Measurements from ENCODE around the gene ADORA2B.

ADORA2B gene

GRCh38 chr17:15941781-15942180 is 3.1 kb upstream of the ADORA2B start:
- Histone ChIP-seq H3K4me2 (ENCODE audit: low read length) (no peak overlapping the region), H3K27me3 (ENCODE audit: control insufficient read depth, insufficient read depth, low read length) (no peaks in the 10 kb centered on the region), H3K79me2 (no peaks in the 10 kb centered on the region), H3K4me3 (ENCODE audit: low read depth, low read length) (no peak overlapping the region), H2AFZ (no peak overlapping the region), H3K9ac (no peak overlapping the region), H3K9me3 (ENCODE audit: control insufficient read depth, low read length) (no peaks in the 10 kb centered on the region), H3K36me3 (ENCODE audit: control insufficient read depth, insufficient read depth, low read length) (no peaks in the 10 kb centered on the region), H3K27ac (no peak overlapping the region), H3K4me1 (no peaks in the 10 kb centered on the region)
- TF ChIP-seq CTCF (IDR thresholded peaks at IDR 0.05): no peak

GRCh38 chr17:15942207-15942833 is 2.6 kb upstream of the ADORA2B start:
- no peaks in the 10 kb centered on the region for H3K79me2 ChIP-seq
- no peaks in the 10 kb centered on the region for H3K4me1 ChIP-seq
- H2AFZ ChIP-seq: no peak overlapping the region
- no peaks in the 10 kb centered on the region for H3K9me3 ChIP-seq (ENCODE audit: control insufficient read depth, low read length)
- no peak overlapping the region for H3K9ac ChIP-seq
- no peaks in the 10 kb centered on the region for H3K27me3 ChIP-seq (ENCODE audit: control insufficient read depth, insufficient read depth, low read length)
- TF ChIP-seq CTCF (IDR thresholded peaks at IDR 0.05): no peak
- H3K4me3 ChIP-seq (ENCODE audit: low read depth, low read length): no peak overlapping the region
- no peak overlapping the region for H3K4me2 ChIP-seq (ENCODE audit: low read length)
- no peak overlapping the region for H3K27ac ChIP-seq
- no peaks in the 10 kb centered on the region for H3K36me3 ChIP-seq (ENCODE audit: control insufficient read depth, insufficient read depth, low read length)

- no peak for TF ChIP-seq CTCF (IDR thresholded peaks at IDR 0.05)
- Histone ChIP-seq H3K27me3 (ENCODE audit: control insufficient read depth, insufficient read depth, low read length) (no peaks in the 10 kb centered on the region), H3K4me2 (ENCODE audit: low read length) (peak overlapping the region; percentile 91), H3K9ac (no peak overlapping the region), H3K4me3 (ENCODE audit: low read depth, low read length) (peak overlapping the region; percentile 41), H3K4me1 (no peaks in the 10 kb centered on the region), H3K9me3 (ENCODE audit: control insufficient read depth, low read length) (no peaks in the 10 kb centered on the region), H3K27ac (no peak overlapping the region), H2AFZ (peak overlapping the region; percentile 91), H3K36me3 (ENCODE audit: control insufficient read depth, insufficient read depth, low read length) (no peaks in the 10 kb centered on the region), H3K79me2 (no peaks in the 10 kb centered on the region)
Measured at GRCh38 chr17:15943971-15944758, 765 bp upstream of the ADORA2B start.

DNA sequence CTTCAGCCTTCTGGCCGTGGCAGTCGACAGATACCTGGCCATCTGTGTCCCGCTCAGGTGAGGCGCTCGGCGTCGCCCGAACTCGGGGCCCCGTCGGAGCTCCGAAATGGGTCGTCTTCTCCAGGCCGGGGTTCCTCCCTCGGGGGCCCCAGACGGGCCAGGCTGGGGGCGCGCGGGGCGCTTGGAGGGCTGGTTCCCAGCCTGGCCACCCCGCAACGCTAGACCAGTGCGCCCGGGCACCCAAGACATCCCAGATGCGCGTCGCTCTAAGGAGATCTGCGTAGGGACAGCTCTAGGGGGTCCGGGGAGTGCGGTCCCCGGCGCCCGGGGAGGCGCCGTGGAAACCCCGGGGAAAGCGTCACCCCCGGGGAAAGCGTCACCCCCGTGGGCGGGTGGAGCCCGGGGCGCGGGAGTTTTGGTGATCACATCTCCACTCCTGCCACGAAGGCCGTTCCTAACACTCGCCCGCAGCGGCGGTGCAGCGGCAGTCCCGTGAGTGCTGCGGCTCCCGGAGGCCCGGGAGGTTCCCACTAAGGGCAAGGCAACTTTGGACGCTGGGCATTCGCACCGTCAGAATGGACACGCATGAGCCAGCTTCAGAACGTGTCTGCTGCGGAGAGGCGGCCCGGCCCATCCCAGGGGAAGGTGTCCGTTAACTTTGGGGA is 729 bp downstream of the ADORA2B start:
- Histone ChIP-seq H3K36me3 (ENCODE audit: control insufficient read depth, insufficient read depth, low read length) (no peaks in the 10 kb centered on the region), H3K27me3 (ENCODE audit: control insufficient read depth, insufficient read depth, low read length) (no peaks in the 10 kb centered on the region), H3K9ac (no peak overlapping the region), H3K4me2 (ENCODE audit: low read length) (peak overlapping the region; percentile 91), H3K4me1 (no peaks in the 10 kb centered on the region), H2AFZ (peak overlapping the region; percentile 91), H3K79me2 (no peaks in the 10 kb centered on the region), H3K9me3 (ENCODE audit: control insufficient read depth, low read length) (no peaks in the 10 kb centered on the region), H3K4me3 (ENCODE audit: low read depth, low read length) (peak overlapping the region; percentile 23), H3K27ac (no peak overlapping the region)
- no peak for TF ChIP-seq CTCF (IDR thresholded peaks at IDR 0.05)
